Stimulated activated CD4-positive, alpha-beta T cell treated with anti-CD3 and anti-CD28 coated beads, Interleukin-2, amount 100 ng/mL, for 4 hours (primary cell): ENCODE data around the gene ERGIC1.
"Not testable (repeated sequence)": the region's sequence is repeated elsewhere in the genome, so short reads cannot be mapped to it uniquely, and the experiment has no call there.

Experiments used
- DNase-seq: peaks from one replicate; pipeline ENCODE4 v3.0.0-alpha.2; 2020; ENCODE audit warnings: low read depth

The ERGIC1 gene, protein sequence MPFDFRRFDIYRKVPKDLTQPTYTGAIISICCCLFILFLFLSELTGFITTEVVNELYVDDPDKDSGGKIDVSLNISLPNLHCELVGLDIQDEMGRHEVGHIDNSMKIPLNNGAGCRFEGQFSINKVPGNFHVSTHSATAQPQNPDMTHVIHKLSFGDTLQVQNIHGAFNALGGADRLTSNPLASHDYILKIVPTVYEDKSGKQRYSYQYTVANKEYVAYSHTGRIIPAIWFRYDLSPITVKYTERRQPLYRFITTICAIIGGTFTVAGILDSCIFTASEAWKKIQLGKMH

GRCh38 chr5:172833686-172834414 lies at the start of gene ERGIC1:
Gene ERGIC1 (plus strand): TSS chr5:172834251. CDS start chr5:172834414, 163 bp downstream.
- no peak for DNase-seq

DNA sequence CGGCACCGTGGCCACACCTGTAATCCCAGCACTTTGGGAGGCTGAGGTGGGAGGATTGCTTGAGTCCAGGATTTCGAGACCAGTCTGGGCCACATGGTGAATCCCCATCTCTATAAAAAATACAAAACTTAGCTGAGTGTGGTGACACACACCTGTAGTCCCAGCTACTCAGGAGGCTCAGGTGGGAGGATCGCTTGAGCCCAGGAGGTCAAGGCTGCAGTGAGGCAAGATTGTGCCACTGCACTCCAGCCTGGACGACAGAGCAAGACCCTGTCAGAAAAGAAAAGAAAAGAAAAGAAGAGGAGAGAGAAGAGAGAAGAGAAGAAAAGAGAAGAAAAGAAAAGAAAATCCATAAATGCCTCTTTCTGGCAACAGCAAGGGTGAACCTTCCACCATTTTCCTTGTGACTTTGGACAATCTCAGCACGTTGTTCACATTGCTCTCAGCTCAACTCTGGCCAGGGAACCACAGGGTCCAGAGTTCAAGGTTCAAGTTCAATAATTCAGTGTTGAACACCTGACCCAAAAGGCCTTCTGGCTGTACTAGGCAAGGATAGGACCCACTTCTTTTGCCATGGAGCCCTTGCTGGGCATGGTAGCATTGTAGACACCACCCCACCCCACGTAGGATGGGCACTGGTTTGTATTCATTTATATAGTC lies 48.5 kb upstream of the ERGIC1 start:
- no peak for DNase-seq

- DNase-seq = no peak
Observed at GRCh38 chr5:172786736-172787462, 47.2 kb upstream of the ERGIC1 start.

DNA sequence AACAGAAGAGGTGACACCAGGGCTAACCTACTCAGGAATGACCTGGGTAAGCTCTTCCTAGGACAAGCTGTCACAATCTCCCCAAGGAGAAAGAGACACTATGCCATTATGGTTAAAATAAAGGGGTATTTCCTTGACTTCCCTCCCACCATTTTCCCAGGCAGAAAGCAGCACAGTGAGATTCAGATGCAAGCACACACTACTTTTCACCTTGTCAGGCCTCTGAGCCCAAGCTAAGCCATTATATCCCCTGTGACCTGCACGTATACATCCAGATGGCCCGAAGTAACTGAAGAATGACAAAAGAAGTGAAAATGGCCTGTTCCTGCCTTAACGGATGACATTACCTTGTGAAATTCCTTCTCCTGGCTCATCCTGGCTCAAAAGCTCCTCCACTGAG lies 46.5 kb upstream of the ERGIC1 start:
- DNase-seq = not testable (repeated sequence)

DNA sequence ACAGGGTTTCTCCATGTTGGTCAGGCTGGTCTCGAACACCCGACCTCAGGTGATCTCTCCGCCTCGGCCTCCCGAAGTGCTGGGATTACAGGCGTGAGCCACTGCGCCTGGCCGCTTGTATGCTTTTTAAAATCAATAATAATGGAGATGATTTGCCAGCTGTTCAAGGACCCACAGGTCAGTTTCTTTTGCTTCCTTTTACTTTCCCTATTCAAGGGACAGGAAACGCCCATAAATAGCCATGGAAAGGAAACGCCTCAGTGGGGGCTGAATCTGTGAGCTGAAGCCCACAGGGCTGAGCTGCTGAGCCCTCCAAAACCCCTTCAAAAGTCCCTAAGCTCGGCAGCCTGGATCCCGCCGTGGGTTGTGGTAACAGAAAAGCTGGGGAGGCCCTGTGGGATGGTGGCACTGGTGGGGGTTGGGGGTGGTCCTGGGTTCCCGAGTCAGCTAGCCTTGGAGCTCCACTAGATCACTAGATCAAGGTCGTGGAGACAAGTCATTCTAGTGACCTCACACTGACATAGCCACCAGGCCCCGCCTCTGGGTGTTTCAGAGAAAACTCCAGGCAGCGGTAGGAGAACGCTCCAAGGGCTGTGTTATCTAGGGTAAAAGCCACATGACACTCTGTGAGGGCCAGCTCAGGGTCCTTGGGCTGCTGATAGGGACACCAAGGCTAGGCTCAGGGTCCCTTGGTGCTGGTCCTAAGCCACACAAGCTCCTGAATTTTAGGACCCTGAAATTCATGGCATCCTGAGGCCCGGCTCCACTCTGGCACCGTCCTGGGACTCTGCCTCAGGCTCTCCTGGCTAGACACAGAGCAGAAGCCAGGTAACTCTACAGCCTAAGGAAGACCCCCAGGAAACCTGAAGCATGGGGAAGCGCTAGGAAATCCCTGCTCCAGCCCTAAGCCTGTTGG lies 45.0 kb upstream of the ERGIC1 start:
- DNase-seq = no peak

- DNase-seq = no peak
Observed at GRCh38 chr5:172789687-172790495, 44.2 kb upstream of the ERGIC1 start.

DNA sequence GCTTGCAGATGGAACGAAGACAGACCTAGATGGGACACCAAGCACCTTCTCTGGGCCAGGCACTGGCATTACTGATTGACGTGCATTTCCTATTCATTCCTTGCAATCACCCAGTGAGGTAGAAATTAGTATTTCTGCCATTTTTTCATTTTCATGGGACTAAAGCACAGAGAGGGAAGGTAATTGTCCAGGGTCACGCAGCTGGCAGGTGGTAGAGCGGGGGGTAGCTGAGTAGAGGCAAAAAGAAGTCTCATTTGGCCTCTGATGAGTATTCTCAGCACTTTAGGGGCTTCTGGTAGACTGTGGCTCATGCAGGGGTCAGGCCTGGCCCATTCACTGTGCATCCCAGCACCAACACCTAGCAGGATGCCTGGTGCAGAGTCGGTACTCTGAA lies 43.6 kb upstream of the ERGIC1 start:
- no peak for DNase-seq

- no peak for DNase-seq
Observed at GRCh38 chr5:172791286-172791685, 42.8 kb upstream of the ERGIC1 start.

GRCh38 chr5:172791726-172792445 lies 42.2 kb upstream of the ERGIC1 start:
- no peak for DNase-seq

GRCh38 chr5:172792701-172793570 lies 41.1 kb upstream of the ERGIC1 start:
- DNase-seq = no peak

DNA sequence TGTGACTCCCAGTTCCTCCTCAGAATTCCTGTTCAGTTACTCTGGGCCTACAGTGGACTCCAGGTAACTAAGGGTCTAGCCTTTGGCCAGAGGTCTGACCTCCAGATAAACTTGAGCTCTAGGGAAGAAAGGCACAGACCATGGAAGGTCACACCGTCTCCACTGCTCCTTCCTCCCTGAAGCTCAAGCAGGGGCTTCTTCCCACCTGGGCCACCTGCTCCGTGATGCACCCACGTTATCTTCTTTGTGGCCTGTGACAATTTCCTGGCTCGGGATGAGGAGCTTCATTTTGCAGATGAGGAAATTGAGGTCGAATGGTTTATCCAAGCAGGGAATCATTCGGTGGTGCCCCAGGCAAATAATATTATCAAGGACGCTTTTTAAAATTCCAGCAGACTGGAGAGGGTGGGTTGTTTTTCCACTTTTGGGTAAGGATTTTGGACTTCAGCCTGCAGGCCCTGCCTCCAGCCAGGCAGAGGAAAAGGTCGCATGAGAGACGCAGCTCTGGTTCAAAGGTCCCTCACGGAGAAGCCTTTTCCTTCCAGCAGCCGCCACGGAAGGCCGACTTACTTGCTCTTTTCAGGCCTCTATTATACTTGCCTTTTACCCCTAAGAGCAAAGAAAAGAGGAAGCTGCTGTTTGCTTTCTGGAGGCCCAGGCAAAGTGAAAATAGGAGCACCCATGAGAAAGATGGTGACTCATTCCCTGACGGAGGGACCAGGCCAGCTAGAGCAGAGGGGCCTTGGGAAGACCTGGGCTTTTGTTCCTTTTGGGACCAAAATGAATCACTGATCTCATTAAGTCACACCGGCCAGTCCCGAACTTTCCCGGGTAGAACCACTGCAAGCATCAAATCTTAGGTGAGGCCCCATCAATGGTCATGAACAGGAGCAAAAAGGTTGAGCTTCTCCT lies 40.2 kb upstream of the ERGIC1 start:
- no peak for DNase-seq

GRCh38 chr5:172795318-172795977 lies 38.6 kb upstream of the ERGIC1 start:
- no peak for DNase-seq

DNA sequence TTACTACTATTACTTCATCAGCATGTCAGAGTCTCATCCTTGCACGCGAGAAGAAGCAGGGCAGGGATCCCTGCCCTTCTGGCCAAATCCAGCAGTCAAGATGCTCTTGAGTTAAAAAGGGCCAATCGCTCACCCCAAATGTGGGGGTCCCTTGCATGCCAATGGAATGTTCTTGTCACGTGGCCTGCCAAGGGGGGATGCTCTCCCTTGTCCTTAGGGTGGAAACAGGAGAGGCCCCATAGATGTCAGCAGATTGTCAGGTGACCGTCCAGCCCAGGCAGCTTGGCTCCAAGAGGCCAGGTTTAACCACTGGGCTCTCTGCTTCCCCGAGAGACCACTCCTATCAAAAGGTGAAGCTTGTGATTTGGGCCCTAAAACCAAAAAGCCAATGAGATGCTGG lies 37.7 kb upstream of the ERGIC1 start:
- no peak for DNase-seq

DNA sequence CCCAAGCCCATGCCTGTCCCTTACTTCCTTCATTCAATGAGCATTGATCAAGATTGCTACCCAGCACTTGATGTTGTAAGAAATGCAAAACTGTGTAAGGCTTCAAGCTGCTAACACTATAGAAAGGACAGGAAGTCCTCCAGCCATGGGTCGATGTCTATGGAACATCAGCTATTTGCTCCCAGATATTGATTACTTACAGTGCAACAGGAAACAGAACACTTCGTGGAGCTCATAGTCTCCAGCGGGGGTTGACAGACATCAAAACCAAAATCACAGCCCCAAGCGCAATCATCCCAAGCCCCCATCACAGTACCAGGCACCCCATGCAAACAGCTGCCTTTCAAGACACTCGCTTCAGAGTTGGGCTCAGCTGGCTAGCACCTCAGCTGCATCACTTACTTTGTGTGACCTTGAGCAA lies 36.3 kb upstream of the ERGIC1 start:
- no peak for DNase-seq

DNA sequence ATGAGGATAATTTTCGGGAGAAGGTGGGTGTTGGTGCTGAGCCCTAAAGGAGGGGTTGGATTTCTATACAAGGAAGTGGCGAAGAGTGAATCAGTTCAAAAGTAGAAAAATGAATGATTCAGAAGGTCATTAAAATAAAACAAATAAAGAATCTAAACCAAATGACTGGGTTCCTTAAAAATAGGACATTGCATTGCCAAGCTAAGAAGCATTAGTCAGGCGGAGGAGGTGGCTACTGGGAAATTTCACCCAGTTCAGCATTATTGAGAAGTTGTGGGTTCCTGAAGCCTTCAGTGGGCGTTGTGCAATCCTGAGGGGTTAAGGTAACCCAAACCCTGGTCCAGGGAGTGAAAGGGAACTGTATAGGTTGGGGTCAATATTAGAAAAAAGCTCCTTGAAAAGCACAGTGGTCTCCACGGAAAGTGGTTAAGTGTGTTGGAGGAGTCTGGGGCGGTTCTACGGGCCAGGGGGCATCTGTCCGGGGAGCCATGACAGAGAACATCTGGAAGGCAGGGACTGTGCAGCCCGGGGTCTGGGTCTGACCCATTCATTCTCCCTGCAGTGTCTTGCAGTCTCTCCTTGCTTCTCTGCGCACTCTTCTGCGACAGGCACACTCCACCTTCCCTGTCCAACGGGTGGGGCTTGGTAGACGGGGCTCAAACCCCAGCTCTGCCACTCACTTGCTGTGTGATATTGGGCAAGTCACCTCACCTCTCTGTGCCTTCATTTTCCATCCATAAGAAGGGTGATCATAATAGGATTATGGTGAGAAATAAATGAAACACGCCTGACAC lies 35.4 kb upstream of the ERGIC1 start:
- DNase-seq = no peak

DNA sequence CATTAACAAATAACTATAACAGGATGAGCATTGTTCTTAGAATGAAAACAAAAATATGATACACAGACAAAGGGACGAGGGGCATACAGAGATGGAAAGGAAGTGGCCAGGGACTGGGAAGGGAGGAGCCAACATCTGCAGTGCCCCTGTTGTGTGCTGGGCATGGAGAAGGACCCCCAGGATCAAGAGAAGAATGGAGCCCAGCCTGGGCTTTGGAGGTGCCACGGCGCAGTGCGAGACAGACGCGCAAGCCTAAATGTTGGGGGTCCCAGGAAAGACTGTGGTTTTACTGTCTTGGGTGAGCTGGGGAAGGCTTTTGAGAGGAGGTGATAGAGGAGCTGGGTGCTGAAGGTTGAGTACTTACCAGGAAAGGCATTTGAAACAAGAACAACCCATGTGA lies 34.6 kb upstream of the ERGIC1 start:
- DNase-seq = no peak
